GM12874 (cell line): Measurements from ENCODE around the gene ADAMTS9.

Experiments used
- TF ChIP-seq, protein P1 (sequence below): IDR thresholded peaks from 2 replicates; pipeline ENCODE4 v1.5.1; 2011; ENCODE audit warnings: low read depth, mild to moderate bottlenecking, control low read depth, low read length, moderate library complexity; ENCODE audit not compliant: insufficient read depth

The ADAMTS9 gene

DNA sequence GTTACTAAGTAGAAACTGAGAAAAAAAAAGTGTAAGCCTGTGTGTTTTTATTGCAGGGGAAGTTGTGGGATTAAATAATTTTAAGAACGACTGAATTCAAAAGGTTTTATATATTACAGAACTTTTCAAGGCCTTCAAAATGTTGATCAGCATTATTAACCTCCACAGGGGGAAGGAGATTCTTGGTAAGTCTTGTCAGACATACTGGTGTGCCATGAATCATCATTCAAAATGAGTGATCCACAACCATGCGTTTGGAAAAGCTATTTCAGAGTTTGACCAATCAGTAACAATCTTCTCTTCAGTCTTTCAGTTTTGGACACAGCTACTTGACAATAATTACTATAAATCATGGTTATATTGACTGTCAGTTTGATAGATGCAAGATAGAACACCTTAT is 70.2 kb downstream of the ADAMTS9 start:
- TF ChIP-seq, protein P1, sequence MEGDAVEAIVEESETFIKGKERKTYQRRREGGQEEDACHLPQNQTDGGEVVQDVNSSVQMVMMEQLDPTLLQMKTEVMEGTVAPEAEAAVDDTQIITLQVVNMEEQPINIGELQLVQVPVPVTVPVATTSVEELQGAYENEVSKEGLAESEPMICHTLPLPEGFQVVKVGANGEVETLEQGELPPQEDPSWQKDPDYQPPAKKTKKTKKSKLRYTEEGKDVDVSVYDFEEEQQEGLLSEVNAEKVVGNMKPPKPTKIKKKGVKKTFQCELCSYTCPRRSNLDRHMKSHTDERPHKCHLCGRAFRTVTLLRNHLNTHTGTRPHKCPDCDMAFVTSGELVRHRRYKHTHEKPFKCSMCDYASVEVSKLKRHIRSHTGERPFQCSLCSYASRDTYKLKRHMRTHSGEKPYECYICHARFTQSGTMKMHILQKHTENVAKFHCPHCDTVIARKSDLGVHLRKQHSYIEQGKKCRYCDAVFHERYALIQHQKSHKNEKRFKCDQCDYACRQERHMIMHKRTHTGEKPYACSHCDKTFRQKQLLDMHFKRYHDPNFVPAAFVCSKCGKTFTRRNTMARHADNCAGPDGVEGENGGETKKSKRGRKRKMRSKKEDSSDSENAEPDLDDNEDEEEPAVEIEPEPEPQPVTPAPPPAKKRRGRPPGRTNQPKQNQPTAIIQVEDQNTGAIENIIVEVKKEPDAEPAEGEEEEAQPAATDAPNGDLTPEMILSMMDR, result no peak

DNA sequence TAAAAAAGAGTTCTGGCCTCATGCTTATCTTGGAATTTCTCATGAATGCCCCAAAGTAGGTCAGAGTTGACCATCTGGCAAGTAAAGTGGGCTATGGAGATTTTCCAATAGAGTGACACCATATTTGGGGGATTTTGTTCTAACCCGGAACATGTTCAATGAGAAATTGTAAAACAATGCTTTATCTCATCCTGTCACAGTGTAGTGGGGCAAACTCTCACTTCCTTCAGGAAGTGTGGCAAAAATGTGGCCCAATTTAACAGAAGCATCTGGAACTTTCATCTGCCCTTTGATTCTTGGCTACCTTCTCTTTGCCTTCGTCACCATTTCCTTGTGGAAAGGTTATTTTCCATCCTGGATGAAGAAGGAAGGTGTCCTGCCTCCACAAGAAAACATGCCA is 70.8 kb downstream of the ADAMTS9 start:
- TF ChIP-seq, protein P1, result no peak

DNA sequence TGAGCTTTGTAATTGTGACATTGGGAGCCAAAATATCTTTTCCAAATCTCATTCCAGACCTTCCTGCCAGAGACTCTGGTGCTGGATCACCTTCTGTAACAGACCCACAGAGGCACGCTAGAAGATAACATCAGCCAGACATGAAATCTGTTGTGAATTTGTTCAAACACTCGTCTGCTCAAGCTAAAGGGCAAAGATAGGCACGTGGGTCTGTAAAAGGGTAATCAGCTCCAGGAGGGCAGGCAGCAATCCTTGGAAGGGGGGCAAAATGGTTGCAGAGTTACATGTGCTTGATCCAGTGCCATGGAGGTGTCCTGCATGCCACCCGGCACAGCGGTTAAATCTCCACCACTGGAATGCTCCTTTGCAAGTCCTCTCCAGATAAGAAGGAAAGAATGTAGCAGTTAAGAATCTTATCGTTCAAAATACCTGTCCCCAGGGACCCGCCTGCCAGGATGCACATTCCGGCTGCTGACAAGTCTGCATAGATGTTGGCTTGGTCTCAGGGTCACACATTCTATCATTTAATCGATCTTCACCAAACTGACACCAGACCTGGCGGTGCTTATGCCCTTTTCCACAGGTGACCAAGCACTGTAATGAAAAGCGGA is 74.8 kb downstream of the ADAMTS9 start:
- TF ChIP-seq, protein P1, result no peak

DNA sequence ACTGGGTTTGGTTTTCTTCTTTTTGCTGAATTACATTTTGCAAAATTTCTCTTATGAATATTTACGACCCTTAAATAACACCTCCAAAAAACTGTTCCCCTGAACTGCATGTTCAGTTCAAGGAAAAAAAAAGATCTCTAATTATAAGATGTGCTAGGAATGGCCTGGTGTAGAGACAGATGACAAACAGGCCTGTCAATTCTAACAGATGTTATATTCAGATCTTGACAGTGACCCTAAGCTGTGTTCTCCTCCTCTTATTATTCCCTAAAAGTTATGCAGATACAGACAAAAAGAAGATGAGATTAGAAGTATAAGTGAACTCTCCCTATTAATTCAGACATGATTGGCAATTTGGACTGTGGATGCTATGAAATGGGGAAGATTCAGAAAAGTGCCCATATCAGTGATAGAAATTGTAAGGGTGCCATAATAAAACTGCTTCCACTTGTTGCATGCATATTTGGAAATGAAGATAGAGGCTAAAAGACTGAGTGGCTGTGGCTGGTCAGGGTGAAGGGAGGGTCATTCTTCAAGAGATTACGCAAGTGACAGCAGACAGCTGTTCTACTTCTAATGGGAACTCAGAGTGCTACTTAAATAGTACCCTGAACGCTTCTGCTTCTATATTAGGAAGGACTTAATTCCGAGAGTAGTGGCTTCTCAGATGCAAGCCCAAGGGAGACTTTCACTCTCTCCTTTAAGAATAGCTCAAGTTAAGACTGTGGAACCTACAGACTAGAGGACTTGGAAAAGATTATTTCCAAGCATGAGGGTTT is 75.5 kb downstream of the ADAMTS9 start:
- TF ChIP-seq, protein P1, result no peak

DNA sequence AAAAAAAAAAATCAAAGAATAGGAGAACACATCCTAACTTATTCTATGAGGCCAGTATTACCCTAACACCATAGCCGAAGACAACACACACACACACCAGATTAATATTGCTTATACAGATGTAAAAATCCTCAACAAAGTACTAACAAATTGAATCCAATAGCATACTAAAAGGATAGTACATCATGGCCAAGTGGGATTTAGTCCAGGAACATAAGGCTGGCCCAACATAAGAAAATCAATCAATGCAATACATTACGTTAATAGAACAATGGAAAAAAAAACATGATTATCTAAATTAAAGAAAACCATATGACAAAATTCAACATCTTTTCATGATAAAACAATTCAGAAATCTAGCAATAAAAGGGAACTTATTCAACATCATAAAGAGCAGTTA is 79.1 kb downstream of the ADAMTS9 start:
- TF ChIP-seq, protein P1, result no peak

DNA sequence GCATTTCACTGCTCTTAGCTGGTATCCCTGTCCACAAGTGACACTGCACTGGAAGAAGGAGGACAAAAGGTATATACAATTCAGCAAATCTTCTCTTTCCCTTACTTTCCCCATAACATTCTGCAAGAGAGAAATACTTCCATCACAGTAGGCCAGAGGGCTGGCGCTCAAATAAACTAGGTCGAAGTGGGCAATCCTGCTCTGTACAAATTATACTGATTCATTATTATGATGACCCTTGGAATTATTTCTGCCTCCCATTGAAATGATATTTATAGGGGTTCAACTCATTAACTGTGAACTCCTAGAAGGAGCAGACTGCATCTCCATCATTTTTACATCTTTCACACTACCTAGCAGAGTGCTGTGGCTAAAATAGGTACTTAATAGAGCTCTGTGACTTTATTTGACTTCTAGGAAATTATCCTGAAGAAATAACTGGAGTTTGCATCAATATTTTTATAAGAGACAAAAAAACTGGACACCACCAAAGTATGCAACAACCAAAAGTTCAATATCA is 80.7 kb downstream of the ADAMTS9 start:
- TF ChIP-seq, protein P1, result no peak

DNA sequence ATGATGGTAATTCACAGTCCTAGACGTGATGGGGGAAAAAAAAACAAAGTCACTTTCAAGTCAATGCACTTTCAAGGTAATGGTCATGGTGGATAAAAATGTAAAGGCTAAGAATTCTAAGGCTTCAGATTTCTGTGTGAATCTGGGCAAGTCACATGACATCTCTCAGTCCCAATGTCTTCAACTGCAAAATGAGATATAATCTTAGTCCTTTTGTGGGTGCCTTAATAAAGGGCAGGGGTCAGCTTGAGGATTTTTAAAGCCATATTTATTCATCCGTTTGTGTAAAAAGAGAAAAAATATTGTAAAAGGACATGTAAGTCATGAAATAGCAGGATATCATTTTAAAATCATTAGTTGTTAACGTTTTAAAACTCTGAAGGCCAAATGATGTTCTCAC is 83.5 kb downstream of the ADAMTS9 start:
- TF ChIP-seq, protein P1, result no peak
